Peyer's patch (tissue), 4 donors: ENCODE results near the gene POU6F2.

Experiments used
- POLR2A ChIP-seq, 2 donors: fragments of 450-650 bp; IDR thresholded peaks; one replicate each; pipeline ENCODE4 v1.5.1; 2017; ENCODE audit warnings: antibody characterized with exemption in 2 of 2, mild to moderate bottlenecking in 2 of 2, moderate library complexity in 2 of 2
- TF ChIP-seq, protein P1 (sequence below), 6 experiments: fragments of 450-650 bp in 4 of 6; fragments of 200-600 bp in 2 of 6; sonication (generic) in 1 of 6; IDR thresholded peaks; one replicate each; pipeline ENCODE4 v1.5.1; 2017 to 2019; ENCODE audit warnings: antibody characterized with exemption in 6 of 6, mild to moderate bottlenecking in 3 of 6, moderate library complexity in 1 of 6

GRCh38 chr7:39379416-39379815 lies 401.7 kb downstream of the POU6F2 start:
- TF ChIP-seq, protein P1, sequence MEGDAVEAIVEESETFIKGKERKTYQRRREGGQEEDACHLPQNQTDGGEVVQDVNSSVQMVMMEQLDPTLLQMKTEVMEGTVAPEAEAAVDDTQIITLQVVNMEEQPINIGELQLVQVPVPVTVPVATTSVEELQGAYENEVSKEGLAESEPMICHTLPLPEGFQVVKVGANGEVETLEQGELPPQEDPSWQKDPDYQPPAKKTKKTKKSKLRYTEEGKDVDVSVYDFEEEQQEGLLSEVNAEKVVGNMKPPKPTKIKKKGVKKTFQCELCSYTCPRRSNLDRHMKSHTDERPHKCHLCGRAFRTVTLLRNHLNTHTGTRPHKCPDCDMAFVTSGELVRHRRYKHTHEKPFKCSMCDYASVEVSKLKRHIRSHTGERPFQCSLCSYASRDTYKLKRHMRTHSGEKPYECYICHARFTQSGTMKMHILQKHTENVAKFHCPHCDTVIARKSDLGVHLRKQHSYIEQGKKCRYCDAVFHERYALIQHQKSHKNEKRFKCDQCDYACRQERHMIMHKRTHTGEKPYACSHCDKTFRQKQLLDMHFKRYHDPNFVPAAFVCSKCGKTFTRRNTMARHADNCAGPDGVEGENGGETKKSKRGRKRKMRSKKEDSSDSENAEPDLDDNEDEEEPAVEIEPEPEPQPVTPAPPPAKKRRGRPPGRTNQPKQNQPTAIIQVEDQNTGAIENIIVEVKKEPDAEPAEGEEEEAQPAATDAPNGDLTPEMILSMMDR (IDR thresholded peaks at IDR 0.05), result no peak
- no peak for TF ChIP-seq POLR2A (IDR thresholded peaks at IDR 0.05)
